ENCODE results near the gene TLE2.

The TLE2 gene

GRCh38 chr19:3049089-3049488 lies 20.0 kb upstream of the TLE2 start:
- no peak overlapping the region for H3K27ac ChIP-seq (ENCODE audit: low read length)
- H3K4me2 ChIP-seq (ENCODE audit: low read length): no peak overlapping the region
- H3K4me3 ChIP-seq (ENCODE audit: low read length): no peak overlapping the region
- H3K36me3 ChIP-seq (replicated peaks; ENCODE audit: low read depth, low read length): peaks cover 9% of the 10 kb centered on the region
- TF ChIP-seq, protein P1, sequence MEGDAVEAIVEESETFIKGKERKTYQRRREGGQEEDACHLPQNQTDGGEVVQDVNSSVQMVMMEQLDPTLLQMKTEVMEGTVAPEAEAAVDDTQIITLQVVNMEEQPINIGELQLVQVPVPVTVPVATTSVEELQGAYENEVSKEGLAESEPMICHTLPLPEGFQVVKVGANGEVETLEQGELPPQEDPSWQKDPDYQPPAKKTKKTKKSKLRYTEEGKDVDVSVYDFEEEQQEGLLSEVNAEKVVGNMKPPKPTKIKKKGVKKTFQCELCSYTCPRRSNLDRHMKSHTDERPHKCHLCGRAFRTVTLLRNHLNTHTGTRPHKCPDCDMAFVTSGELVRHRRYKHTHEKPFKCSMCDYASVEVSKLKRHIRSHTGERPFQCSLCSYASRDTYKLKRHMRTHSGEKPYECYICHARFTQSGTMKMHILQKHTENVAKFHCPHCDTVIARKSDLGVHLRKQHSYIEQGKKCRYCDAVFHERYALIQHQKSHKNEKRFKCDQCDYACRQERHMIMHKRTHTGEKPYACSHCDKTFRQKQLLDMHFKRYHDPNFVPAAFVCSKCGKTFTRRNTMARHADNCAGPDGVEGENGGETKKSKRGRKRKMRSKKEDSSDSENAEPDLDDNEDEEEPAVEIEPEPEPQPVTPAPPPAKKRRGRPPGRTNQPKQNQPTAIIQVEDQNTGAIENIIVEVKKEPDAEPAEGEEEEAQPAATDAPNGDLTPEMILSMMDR (IDR thresholded peaks at IDR 0.05; ENCODE audit: low read depth, low read length): no peak
- TF ChIP-seq EZH2phosphoT487 (IDR thresholded peaks at IDR 0.05; ENCODE audit: low read depth): no peak
- H4K20me1 ChIP-seq (ENCODE audit: insufficient read depth, low read length): 0 out of 2 replicates have a peak, but pooled peaks cover under 1% of the 10 kb centered on the region
- H3K9me3 ChIP-seq (ENCODE audit: insufficient read depth, low read length): no peaks in the 10 kb centered on the region
- H3K4me1 ChIP-seq (ENCODE audit: low read length): no peaks in the 10 kb centered on the region
- no peak overlapping the region for H3K9ac ChIP-seq (ENCODE audit: low read length)
- H3K79me2 ChIP-seq (ENCODE audit: low read length): no peaks in the 10 kb centered on the region
- no peak overlapping the region for H2AFZ ChIP-seq (ENCODE audit: low read depth, low read length)
- H3K27me3 ChIP-seq (ENCODE audit: low read depth, low read length): 0 out of 2 replicates have a peak, but pooled peaks cover 6% of the 10 kb centered on the region

DNA sequence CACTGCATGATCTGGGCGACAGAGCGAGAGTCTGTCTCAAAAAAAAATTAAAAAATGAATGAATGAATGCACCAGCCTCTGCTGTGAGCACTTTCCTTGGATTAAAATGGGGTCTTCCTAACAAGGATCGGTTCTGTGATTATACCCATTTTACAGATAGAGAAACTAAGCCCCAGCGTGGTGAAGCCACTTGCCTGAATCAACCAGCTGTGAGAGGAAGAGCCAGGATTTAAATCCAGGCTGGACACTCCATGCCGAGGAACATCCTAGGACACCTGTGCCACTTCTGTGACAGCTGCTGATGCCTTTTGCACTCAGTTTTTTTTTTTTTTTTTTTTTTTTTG lies 19.1 kb upstream of the TLE2 start:
- Histone ChIP-seq H3K4me3 (ENCODE audit: low read length) (no peak overlapping the region), H3K27ac (ENCODE audit: low read length) (no peak overlapping the region), H3K27me3 (ENCODE audit: low read depth, low read length) (0 out of 2 replicates have a peak, but pooled peaks cover 6% of the 10 kb centered on the region), H2AFZ (ENCODE audit: low read depth, low read length) (no peak overlapping the region), H3K9ac (ENCODE audit: low read length) (no peak overlapping the region), H3K4me2 (ENCODE audit: low read length) (no peak overlapping the region), H3K36me3 (replicated peaks; ENCODE audit: low read depth, low read length) (peaks cover 6% of the 10 kb centered on the region), H4K20me1 (ENCODE audit: insufficient read depth, low read length) (no peaks in the 10 kb centered on the region), H3K4me1 (ENCODE audit: low read length) (no peaks in the 10 kb centered on the region), H3K79me2 (ENCODE audit: low read length) (no peaks in the 10 kb centered on the region), H3K9me3 (ENCODE audit: insufficient read depth, low read length) (no peaks in the 10 kb centered on the region)
- TF ChIP-seq, protein P1 (IDR thresholded peaks at IDR 0.05; ENCODE audit: low read depth, low read length): no peak
- TF ChIP-seq EZH2phosphoT487 (IDR thresholded peaks at IDR 0.05; ENCODE audit: low read depth): no peak

DNA sequence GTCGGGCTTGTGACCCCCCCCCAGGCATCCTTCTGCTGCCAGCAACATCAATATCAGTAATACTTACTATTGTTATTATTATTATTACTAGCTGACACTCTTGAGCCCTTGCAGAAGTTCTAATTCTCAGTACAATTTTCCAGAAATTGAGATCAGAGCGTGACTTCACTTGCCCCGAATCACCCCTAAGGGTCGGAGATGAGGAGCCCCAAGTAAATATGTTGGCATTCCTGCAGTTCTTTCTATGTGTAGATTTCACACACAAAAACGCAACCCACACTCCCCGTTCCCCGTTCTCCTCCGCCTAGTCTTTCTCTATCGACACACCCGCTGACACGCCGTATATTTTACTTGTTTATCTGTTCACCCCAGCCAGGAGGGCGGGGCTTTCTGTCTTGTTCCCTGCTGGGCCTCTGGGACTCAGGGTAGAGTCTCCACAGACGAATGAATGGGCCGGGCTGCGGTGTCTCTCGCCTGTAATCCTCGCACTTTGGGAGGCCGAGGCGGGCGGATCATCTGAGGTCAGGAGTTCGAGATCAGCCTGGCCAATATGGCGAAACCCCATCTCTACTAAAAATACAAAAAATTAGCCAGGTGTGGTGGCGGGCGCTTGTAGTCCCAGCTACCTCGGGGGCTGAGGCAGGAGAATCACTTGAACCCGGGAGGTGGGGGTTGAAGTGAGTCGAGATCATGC lies 18.6 kb upstream of the TLE2 start:
- H3K36me3 ChIP-seq (replicated peaks; ENCODE audit: low read depth, low read length): peaks cover 4% of the 10 kb centered on the region
- no peak overlapping the region for H3K4me2 ChIP-seq (ENCODE audit: low read length)
- H3K27me3 ChIP-seq (ENCODE audit: low read depth, low read length): 0 out of 2 replicates have a peak, but pooled peaks cover 6% of the 10 kb centered on the region
- no peak overlapping the region for H2AFZ ChIP-seq (ENCODE audit: low read depth, low read length)
- no peaks in the 10 kb centered on the region for H3K9me3 ChIP-seq (ENCODE audit: insufficient read depth, low read length)
- H3K9ac ChIP-seq (ENCODE audit: low read length): no peak overlapping the region
- no peak for TF ChIP-seq EZH2phosphoT487 (IDR thresholded peaks at IDR 0.05; ENCODE audit: low read depth)
- TF ChIP-seq, protein P1 (IDR thresholded peaks at IDR 0.05; ENCODE audit: low read depth, low read length): no peak
- H4K20me1 ChIP-seq (ENCODE audit: insufficient read depth, low read length): no peaks in the 10 kb centered on the region
- H3K4me3 ChIP-seq (ENCODE audit: low read length): no peak overlapping the region
- H3K79me2 ChIP-seq (ENCODE audit: low read length): no peaks in the 10 kb centered on the region
- H3K27ac ChIP-seq (ENCODE audit: low read length): no peak overlapping the region
- no peaks in the 10 kb centered on the region for H3K4me1 ChIP-seq (ENCODE audit: low read length)

DNA sequence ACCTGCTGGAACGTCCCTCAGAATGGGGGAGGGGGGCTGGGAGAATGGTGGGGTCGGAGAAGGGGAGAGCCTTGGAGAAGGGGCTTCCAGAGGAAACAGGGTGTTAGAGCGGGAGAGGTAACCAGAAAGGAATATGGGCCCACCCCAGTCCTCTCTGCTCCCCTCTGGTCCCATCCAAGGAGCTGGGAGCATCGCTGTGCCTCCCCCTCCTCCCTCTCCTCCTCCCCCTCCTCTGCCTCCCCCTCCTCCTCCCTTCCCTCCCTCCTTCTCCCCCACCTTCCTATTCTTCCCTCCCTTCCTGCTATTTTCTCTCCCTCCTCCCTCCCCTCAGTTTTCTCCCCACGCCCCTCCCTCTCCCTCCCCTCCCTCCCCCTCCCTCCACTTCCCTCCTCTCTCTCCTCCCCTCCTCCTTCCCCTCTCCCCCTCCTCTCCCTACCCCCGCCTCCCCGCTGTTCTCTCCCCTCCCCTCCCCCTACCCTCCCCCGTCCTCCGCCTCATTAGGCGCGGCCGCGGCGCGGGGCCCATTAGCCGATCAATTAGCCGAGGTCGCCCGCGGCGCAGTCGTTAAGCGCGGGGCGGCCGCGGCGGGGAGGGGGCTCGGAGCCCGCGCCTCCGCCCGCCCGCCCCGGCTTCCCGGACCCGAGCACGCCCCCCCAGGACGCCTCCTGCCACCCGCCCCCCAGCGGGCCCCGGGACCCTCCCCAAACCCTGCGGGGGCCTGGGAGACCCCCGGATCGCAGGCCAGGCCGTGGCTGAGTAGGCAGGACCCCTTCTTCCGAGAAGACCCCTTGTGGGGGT lies 17.8 kb upstream of the TLE2 start:
- Histone ChIP-seq H3K27ac (ENCODE audit: low read length) (no peak overlapping the region), H3K4me2 (ENCODE audit: low read length) (no peak overlapping the region), H2AFZ (ENCODE audit: low read depth, low read length) (no peak overlapping the region), H3K9me3 (ENCODE audit: insufficient read depth, low read length) (no peaks in the 10 kb centered on the region), H3K27me3 (ENCODE audit: low read depth, low read length) (0 out of 2 replicates have a peak, but pooled peaks cover 6% of the 10 kb centered on the region), H3K4me1 (ENCODE audit: low read length) (no peaks in the 10 kb centered on the region), H3K79me2 (ENCODE audit: low read length) (no peaks in the 10 kb centered on the region), H3K4me3 (ENCODE audit: low read length) (no peak overlapping the region), H4K20me1 (ENCODE audit: insufficient read depth, low read length) (no peaks in the 10 kb centered on the region), H3K9ac (ENCODE audit: low read length) (no peak overlapping the region), H3K36me3 (replicated peaks; ENCODE audit: low read depth, low read length) (no peaks in the 10 kb centered on the region)
- no peak for TF ChIP-seq EZH2phosphoT487 (IDR thresholded peaks at IDR 0.05; ENCODE audit: low read depth)
- TF ChIP-seq, protein P1 (IDR thresholded peaks at IDR 0.05; ENCODE audit: low read depth, low read length): no peak

All from OCI-LY3 (cell line).